ENCODE measurements around the gene TTN.
A peak's percentile ranks its signal among the peaks of the same experiment; 100 is the strongest.

TTN gene

GRCh38 chr2:178804791-178805190 is 2.4 kb downstream of the TTN start:
- ATAC-seq: peak; percentile 53; the same call in 1 of the 3 replicates
- TF ChIP-seq TCF4 (CRISPR knock-in tag; IDR thresholded peaks at IDR 0.05; ENCODE audit: borderline replicate concordance) (no peak), TOX (CRISPR knock-in tag; IDR thresholded peaks at IDR 0.05; ENCODE audit: borderline replicate concordance) (no peak), CSDC2 (CRISPR knock-in tag; IDR thresholded peaks at IDR 0.05) (no peak), ZNF565 (CRISPR knock-in tag; conservative IDR thresholded peaks at IDR 0.05; ENCODE audit: low read depth) (no peak), POU6F1 (CRISPR knock-in tag; IDR thresholded peaks at IDR 0.05; ENCODE audit: borderline replicate concordance, low read depth) (no peak), PATZ1 (CRISPR knock-in tag; IDR thresholded peaks at IDR 0.05; ENCODE audit: borderline replicate concordance) (no peak), RARB (CRISPR knock-in tag; IDR thresholded peaks at IDR 0.05) (no peak), TSHZ2 (CRISPR knock-in tag; IDR thresholded peaks at IDR 0.05) (no peak), ZNF70 (CRISPR knock-in tag; IDR thresholded peaks at IDR 0.05) (no peak), ARNTL (CRISPR knock-in tag; IDR thresholded peaks at IDR 0.05; ENCODE audit: borderline replicate concordance, low read depth) (no peak), BACH2 (CRISPR knock-in tag; IDR thresholded peaks at IDR 0.05; ENCODE audit: borderline replicate concordance) (no peak), ISL1 (CRISPR knock-in tag; IDR thresholded peaks at IDR 0.05) (no peak), GLIS3 (CRISPR knock-in tag; IDR thresholded peaks at IDR 0.05) (no peak)

GRCh38 chr2:178800510-178800909 is 6.7 kb downstream of the TTN start:
- ATAC-seq: no peak
- TF ChIP-seq CSRNP3 (CRISPR knock-in tag; IDR thresholded peaks at IDR 0.05) (no peak), TOX (CRISPR knock-in tag; IDR thresholded peaks at IDR 0.05; ENCODE audit: borderline replicate concordance) (no peak), ESRRG (CRISPR knock-in tag; IDR thresholded peaks at IDR 0.05) (no peak), PPARA (CRISPR knock-in tag; IDR thresholded peaks at IDR 0.05; ENCODE audit: borderline replicate concordance) (no peak), BACH2 (CRISPR knock-in tag; IDR thresholded peaks at IDR 0.05; ENCODE audit: borderline replicate concordance) (no peak), TCF4 (CRISPR knock-in tag; IDR thresholded peaks at IDR 0.05; ENCODE audit: borderline replicate concordance) (no peak), GLIS3 (CRISPR knock-in tag; IDR thresholded peaks at IDR 0.05) (no peak), ARNTL (CRISPR knock-in tag; IDR thresholded peaks at IDR 0.05; ENCODE audit: borderline replicate concordance, low read depth) (no peak), ZFP30 (CRISPR knock-in tag; IDR thresholded peaks at IDR 0.05) (no peak), POU6F1 (CRISPR knock-in tag; IDR thresholded peaks at IDR 0.05; ENCODE audit: borderline replicate concordance, low read depth) (no peak), CSDC2 (CRISPR knock-in tag; IDR thresholded peaks at IDR 0.05) (no peak), ZNF8 (CRISPR knock-in tag; IDR thresholded peaks at IDR 0.05) (no peak), ZC3H10 (CRISPR knock-in tag; IDR thresholded peaks at IDR 0.05) (no peak), ZNF70 (CRISPR knock-in tag; IDR thresholded peaks at IDR 0.05) (no peak), ISL1 (CRISPR knock-in tag; IDR thresholded peaks at IDR 0.05) (no peak), CREB5 (CRISPR knock-in tag; IDR thresholded peaks at IDR 0.05; ENCODE audit: low read depth) (no peak), PATZ1 (CRISPR knock-in tag; IDR thresholded peaks at IDR 0.05; ENCODE audit: borderline replicate concordance) (no peak), RARB (CRISPR knock-in tag; IDR thresholded peaks at IDR 0.05) (no peak), ZNF565 (CRISPR knock-in tag; conservative IDR thresholded peaks at IDR 0.05; ENCODE audit: low read depth) (no peak)

Measured in SK-N-SH treated with all-trans-retinoic acid at 6 μM for 48 hours (cell line).